Midbrain (tissue), 1 donor: ENCODE results near the gene MDP1.

Experiments used
- DNase-seq: peaks from one replicate; lab custom pipeline; 2025; lab: John Stamatoyannopoulos, UW

Gene MDP1

DNA sequence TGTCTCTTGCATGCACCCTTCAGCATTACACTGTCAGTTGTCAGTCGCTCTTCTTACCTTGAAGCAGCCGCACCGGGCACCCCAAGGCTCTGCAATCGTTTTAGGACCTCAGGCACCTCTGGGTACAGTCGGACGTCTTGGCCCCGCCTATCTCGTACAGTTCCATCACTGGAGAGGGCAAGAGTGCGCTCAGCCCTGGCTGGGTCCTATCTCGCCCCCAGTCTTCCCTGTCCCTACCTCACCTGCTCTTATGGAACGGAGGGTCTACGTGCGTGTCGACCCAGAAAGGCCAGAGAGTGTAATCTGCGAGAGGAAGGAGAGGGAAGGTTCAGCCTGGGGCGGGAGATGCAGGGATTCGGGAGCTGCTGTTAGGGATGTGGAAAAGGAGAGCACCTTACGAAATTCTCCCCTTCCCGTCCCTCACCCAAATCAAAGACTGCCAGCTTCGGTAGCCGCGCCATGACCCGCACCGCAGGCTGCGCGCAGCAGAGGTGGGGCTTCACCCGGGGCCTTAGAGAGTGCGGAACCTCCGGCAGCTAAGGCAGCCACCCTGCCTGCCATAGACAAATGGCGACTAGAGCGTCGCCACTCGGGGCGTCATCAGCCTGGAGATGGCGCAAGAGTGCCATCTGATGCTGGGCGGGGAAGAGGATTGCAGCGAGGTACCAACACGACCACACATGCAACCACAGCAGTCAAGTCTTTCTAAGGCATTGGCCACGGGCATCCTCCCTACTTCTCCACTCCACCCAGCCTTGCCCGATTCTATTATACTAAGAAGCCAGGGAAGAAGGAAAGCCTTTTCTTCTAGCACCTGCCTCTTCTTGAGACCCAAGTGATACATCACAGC lies at the start of gene MDP1:
MDP1 (minus strand) TSS at position 572 of the 850 bp plus-strand sequence; CDS start at position 461, 111 bp downstream.
- peak; percentile 89 for DNase-seq

DNA sequence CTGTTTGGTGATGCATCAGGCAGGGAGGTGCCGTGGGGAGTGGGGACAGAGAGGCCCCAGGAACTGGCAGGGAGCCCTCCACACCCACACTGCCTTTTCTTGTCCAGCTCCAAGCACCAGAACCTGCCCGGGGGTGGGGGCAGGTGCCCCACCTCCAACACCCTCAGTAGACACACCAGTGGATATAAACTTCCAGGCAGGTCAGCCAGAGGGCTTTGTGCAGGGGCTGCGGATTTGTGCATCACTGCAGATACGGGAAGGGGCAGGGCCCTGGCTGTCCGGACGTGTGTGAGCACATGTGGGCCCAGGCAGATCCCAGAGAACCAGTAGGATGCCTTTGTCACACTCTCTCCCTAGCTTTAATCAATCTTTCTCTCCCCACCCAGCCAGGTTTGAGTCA lies 48.4 kb upstream of the MDP1 start:
- no peak for DNase-seq

DNA sequence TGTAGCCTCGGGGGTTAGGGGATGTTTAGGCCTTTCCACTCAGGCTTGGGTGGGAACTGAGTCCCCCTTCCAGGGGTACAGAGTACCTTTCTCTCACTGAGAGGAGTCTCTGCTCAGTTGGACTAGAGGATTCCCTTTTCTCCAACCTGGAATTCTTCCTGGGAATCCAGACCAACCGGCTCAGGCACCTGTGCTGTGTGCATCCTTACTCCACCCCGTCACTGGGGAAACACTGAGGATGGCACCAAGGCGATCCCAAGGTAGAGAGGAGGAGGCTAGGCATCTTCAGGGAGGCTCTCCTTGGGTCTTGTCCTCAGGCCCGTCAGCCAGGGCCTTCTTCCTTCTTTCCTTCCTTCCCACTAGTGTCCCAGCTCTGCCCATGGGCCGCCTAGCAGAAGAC lies 48.0 kb upstream of the MDP1 start:
- DNase-seq: no peak

DNA sequence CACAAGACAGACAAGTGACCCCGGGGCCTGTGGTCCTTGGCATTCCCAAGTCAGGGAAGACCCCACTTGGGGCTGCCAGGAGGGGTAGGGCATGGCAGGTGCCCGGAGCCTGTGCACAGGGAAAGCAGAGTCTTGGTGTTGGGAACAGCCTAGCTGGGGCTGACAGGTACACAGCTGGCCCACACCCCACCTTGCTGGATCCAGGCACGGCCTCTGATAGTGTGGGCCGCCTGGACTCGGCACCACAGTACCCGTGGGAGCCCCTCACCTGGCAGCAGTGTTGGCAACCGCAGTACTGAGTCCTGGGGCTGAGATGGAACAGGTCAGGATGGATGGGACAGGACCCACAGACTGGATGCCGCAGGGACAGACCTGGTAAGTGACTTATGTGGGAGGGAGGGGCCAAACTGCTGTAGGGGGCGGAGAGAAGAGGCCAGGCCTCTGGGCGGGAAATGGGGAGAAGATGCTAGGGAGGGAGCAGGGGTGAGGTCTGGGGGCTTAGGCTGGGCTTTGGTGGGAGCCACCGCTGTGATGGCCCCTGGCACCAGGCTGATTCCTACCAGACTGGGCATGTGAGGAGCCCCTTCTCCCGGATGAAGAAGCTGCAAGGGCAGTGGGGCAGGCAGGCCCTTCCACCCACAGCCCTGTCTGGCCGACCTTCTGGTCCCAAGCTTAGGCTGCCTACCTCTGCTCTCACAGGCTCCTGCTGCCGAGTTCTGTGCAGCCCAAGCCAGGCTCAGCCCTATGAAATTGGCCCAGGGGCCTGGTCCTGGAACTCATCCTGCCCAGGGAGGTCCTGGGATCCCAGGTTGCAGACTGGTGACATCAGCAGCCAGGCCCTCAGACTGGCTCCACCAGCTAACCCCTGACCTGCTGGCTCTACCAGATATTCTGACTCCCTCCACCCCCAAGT lies 47.2 kb upstream of the MDP1 start, which contains the start of gene TGM1:
TGM1 (minus strand) TSS at position 357 of the 913 bp plus-strand sequence. CDS start 825 bp downstream, outside the sequence.
- DNase-seq: no peak

DNA sequence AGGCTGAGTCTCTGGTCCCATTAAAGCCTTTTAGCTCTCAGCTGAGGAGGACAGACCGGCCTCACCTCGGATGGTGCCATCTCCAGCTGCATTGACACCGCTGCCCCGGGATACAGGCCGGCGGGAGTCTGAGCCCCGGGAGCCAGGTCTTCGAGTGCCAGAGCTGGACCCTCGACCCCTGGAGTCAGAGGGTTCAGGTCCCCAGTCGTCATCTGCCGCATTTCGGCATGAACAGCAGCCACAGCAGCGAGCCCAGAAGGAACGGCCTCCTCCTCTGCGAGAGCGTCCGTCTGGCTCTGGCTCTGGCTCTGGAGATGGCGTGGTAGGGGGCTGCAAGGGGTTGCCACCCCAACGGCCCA lies 46.1 kb upstream of the MDP1 start:
- DNase-seq: no peak

DNA sequence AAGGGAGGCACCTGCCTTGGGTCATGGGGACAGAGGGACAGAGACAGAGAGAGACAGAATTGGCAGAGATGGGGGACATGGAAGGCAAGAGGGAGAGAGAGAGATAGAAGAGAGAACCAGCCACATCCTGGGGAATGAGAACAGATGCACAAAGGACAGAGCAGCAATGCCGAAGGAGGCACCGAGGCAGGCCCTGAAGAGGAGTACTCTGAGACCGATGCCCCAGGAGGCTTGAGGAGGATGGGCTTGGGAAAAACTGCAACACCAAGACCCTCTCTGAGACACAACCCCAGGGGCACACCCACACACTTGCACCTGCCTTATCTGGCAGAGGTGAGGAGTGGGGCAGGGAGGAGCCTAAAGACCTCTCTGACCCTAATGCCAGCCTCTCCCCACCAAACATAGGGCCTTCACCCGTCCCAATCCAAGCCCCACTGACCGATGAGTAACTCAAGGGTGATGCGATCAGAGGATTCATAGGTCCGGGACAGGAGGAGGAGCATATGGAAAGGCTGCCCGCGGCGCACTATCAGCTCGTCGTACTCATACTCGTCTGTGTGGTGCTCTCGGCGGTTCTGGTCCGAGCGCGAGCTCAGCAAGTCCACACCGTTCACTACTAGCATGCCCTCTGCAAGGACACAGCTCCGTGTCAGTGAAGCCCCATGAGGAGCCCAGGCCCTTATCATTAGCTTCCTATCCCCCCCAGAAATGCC lies 45.5 kb upstream of the MDP1 start:
- no peak for DNase-seq

DNA sequence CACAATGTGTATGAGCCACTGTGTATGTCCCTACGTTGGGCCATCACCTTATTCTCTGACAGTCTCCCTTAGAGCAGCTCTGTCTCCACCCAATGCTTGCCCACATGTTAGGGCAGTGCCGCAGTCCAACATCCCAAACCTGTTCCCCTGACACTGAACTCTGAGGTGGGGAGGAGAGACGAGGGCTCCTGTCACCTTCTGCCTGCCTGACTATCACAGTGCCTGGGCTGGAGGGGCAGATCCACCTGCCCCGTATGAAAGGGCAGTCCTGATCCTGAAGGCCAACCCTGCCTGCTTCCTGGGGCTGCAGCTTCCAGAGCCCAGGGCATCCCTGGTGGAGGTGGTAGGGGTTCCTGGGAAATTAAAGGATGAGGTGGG lies 44.9 kb upstream of the MDP1 start:
- DNase-seq: no peak

DNA sequence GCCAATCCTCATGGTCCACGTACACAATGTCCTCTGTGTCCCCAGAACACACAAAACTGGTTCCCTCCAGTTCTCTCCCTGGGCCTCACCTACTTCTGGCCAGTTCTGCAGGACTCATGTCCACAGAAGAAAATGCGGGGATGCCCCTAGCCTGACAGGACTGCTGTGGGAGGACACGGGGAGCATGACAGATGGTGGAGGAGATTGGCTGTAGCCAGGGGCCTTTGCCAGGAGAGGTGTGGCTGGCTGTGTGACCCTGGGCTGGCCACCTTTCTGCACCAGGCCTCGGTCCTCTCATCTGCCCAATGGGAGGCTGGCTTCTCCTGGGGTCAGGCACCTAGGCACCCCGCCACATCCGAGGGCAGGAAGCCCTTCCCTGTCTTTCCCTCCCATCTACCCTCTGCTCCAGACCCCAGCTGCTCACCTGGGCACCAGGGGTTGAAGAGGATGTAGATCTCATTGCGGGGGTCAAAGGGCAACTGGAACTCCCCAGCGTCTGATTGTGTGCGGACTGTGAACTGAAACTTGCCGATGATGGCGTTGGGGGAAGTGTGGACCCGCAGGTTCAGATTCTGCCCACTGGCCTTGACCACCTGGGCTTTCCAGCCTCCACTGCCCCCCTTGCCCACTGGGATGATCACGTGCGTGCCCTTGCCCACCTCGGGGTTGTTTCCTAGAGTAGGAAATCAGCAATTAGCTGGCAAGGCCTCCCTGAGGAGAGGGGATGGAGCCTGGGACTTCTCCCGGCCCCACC lies 44.3 kb upstream of the MDP1 start:
- DNase-seq: no peak

DNA sequence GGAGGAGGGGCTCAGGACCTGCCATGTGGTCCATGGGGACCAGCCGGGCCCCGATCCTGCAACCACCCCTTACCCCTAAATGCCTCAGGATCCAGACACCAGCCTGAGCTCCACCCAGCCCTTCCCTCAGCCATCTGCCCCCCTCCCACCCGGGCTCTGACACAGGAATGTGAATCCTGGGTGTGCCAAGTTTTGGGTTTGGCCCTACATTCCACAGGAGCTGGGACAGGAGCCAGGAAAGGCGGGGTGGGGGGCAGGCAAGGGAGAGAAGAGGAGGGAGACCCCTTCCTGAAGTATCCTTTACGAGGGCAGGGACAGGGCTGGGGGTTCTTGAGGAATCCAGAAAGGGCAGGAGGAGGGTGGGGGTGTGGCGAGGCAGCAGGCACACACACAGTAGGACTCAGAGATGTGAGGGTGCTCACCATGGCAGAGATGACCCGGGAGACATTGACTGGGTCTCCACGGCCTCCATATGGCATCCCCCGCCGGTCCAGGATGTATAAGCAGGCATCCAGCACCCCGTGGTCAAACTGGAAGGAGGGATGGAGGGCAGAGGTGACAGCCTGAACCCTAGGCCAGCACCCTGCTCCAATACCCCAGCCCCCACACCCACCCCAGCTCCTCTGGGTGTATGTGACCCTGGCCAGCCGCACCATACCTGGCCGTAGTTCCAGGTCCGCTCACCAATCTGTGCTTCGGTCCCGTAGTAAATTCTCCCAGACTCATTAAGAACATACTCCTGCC lies 43.6 kb upstream of the MDP1 start:
- DNase-seq: no peak

DNA sequence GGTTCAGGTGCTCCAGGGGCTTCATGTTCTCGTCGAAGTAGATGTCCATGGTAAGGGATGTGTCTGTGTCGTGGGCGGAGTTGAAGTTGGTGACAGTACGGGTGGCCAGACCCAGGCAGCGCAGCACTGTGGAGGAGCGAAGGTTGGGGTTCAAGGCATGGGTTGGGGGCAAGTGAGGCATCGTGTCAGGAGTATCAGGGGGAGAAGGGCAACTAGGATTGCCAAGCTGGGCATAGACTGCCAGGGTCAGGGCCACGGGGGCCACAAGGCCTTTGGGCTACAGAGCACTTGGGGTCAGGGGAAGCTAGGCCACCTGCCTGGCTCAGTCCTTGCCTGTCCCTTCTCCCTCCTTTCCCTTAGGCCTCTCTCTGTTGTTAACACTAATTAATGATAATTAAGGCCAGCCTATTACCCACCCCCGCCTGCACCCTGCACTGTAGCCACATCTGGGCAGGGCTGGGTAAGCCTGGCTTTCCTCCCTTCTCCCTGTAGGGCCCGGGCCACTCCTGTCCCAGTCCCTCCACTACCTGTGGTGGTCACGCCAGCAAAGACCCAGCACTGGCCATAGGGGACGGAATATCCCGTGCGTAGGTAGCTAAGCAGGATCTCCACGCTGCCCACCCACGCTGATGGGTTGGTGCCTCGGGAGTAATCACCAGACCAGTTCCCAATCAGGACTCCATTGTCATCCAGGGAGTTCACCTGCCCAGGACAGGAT lies 42.8 kb upstream of the MDP1 start:
- DNase-seq: no peak

DNA sequence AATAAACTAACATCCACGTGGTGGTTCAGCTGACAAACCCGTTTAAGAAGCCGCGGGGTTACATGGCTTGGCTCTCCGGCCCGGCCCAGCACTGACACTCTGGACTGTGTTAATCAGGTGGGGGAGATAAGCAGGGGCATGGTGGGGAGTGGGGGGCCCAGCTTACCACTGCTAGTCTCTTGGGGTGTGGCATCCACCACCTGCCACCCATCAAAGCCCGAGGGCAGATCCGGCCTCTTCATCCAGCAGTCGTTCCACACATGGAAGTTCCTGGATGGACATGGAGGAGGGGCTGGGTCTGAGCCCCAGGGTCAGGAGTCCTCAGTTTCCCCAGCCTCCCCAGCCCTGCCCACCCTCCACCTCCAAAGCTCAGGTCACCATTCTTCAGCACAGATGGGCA lies 42.3 kb upstream of the MDP1 start:
- DNase-seq: no peak

DNA sequence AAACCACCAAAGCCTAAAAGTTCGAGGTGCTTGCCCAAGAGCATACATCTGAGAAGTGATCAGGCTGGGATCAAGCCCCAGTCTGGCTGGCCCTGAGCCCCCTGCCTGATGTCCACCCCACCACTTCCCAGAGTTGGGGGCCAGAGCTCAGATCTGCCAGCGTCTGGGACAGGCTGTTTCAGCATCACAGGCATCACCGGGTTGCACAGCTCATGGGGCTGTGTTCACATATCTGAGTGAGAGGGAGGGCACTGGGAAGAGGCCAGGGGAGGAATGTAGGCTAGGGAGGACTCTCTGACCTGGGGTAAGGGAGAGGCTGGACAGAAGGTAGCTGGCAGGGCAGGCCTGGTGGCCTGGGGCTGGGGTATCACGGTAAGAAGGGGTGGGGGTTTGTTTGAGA lies 41.1 kb upstream of the MDP1 start:
- no peak for DNase-seq

DNA sequence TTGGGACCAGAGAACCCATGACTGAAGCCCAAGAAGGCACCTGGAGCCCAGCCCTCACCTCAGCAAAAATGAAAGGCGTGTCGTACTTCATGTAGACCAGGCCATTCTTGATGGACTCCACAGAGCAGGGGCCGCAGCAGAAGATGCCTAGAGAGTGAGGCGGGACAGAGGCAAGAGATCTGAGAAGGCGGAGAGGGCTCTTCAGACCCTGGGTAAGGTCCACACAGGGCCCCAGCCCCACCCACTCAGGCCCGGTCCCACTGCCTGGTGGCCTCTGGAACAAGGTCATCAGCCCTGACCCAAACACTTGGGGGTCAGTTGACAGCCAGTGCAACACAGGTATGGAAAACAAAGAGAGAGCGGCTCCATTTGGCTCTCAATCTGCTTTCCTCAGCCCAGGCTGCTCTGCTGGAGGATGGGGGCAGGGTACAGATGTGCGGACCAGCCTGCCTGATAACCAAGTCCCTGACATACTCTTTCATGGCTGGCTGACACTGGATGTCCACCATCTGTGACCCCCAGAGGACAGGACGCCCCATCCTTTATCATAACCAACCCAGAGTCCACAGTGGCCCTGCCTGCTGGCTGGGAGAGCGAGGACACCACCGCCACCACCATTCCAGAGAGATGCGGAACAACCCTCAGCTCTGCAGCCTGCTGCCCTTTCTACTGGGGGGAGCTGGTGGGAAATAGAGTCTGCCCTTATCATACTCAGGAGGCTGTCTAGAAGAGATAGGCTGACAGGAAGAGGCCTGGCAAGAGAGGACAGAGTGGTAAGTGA lies 40.3 kb upstream of the MDP1 start:
- DNase-seq: no peak

DNA sequence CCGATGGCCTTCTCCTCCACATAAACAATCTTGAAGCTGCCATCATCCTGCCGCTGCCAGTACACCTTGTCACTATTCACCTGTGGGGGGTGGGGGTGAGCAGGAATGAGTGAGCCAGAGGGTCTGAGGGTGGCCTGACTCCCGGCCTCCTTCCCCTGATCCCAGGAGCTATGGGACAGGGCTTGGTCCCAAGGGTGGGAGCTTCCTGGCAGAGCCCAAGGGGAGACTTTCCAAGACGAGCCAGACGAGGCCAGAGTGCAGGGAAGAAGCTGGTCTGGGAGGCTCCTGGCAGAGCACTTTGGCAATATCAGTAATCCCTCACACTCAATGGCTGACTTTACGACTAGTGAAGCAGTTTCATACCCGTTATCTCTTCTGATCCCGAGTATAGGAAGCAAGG lies 39.6 kb upstream of the MDP1 start:
- DNase-seq: no peak

DNA sequence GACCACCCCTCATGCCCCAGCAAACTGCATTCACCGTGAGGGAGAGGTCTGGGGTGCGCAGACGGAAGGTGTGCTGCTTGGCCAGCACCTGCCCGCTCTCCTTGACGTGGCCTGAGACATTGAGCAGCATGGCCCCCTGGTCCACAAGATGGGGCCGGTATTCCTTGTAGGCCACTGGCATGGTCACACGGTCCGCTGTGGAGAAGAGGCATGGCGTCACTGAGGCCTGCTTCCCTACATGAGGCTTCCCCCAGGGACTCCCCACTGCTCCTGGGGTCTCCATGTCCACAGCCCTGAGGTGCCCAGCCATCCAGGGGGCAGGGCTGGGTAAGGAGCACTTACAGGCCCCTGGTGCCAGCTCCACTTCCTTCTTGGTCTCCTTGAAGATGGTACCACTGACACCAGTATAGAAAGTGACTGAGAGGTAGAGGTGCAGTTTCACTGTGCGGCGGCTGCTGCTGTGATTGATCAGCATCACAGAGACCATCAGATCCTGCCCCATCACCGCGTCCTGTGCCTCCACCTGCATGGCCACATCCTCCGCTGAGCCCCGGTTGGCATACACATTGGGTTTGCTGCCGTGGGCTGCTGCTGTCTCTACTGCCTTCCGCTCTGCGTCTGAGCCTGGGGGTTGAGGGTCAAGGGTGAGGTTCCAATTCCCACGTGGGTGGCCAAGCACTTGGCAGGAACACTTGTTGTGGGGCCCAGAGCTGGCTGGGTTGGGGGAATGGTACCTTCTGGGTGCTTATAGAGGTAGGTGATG lies 38.9 kb upstream of the MDP1 start:
- no peak for DNase-seq

DNA sequence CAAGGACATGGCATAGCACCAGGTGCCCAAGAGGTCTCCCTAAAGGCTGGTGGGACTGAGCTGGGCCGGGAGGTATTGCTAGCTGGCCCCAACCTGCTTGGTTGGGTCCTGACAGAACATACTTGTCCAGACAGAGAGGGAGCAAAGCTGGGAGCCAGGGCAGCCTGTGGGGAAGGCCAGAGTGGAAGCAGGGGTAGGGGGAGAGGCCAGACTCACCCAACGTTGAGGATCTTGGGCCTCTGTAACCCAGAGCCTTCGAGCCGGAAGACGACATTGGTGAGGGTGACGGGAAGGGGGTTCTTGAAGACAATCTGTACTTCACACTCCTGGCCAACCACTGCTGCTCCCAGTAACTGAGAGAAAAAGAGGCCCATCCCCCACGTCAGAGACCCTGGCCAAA lies 38.1 kb upstream of the MDP1 start:
- DNase-seq: no peak

DNA sequence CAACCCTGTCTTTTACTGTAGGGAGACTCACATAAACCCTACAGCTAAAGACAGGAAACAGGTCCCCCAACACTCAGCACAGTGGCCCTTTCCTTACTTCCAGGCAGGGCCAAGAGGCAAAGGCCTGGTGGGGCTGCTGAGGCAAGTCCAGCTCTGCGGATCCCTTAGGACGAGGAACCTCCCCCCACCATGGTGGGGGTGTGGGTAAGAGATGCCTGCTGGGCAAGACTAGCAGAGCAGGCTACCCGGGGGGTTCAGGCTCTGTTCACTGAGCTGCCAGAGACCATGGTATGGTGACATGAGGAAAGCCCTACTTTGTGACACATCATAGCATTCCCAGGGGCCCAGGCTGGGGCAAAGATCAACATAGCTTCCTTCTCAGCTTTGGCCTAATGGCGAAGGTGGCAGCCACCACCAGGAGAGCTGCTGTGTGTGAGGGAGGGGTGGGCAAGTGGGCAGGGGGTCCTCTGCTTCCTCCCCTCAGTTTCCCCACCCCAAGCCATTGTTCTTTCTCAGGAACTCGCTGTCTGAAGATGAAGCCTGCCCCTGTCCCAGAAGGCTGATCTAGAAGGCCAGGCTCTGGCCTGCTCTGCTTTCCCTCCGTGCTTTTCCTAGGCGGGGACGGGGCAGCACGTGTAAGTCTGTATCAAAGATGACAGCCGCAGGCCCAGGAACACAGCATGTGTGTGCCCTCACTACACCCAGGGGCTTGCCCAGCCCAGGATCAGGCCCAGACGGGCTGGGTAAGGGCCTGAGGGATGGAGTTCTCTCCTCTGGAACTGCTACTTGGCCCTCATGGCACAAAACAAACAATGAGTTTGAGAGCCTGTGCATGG lies 36.6 kb upstream of the MDP1 start:
- no peak for DNase-seq

DNA sequence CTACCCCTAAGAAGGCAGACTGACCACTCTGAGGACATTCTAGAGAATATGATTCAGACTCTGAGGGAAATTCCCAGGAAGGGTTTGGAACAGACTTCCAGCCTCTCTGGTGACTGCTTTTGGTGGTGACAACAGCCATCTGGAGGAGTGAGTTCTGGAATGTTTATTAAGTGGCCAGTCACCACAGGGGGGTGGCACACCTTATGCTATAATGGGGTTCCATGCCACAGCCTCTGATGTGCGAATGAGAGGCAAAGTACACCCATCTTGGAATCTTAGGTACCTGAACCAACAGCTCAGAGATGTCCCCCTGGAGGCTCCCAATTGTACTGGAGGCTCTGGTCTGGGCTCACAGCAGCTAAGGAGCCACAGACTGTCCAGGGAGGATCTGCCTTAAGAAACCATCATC lies 36.0 kb upstream of the MDP1 start:
- DNase-seq: no peak
